Measurements from ENCODE around the gene LGI4.
"Not testable (repeated sequence)": the region's sequence is repeated elsewhere in the genome, so short reads cannot be mapped to it uniquely, and the experiment has no call there.

Gene LGI4

DNA sequence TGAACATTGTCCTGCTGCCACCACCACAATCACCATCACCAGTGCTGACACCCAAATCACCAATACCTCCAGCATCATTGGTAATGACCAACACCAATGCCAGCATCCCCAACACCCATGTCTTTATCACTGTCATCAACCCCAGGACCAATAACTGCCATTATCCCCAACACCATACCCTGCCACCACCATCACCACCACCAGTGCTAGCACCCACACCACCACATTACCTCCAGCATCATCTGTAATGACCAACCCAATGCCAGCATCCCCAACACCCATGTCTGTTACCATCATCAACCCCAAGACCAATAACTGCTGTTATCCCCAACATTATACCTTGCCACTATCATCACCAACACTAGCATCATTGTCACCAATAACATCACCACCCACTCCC is 2.6 kb downstream of the LGI4 start:
- Histone ChIP-seq H3K36me3 (ENCODE audit: control insufficient read depth in 2 of 2, insufficient read depth in 2 of 2, low read length in 2 of 2) (no peaks in the 10 kb centered on the region), H3K27ac (ENCODE audit: low read depth in 2 of 2, low read length in 2 of 2) (peak overlapping the region in 1 of 2 donors; percentile 100), H3K9ac (ENCODE audit: low read depth in 1 of 2, low read length in 2 of 2) (no peak overlapping the region), H3K27me3 (ENCODE audit: control insufficient read depth in 2 of 2, insufficient read depth in 2 of 2, low read length in 2 of 2) (no peaks in the 10 kb centered on the region), H3K4me1 (ENCODE audit: control insufficient read depth in 2 of 2, insufficient read depth in 2 of 2, low read length in 2 of 2) (peaks cover 42 to 54% of the 10 kb centered on the region in 2 donors), H3K9me3 (ENCODE audit: control insufficient read depth in 2 of 2, low read length in 2 of 2) (no peaks in the 10 kb centered on the region), H3K4me3 (ENCODE audit: low read length in 2 of 2) (no peak overlapping the region)

GRCh38 chr19:35130761-35131720 is 3.8 kb downstream of the LGI4 start:
- Histone ChIP-seq H3K27me3 (ENCODE audit: control insufficient read depth in 2 of 2, insufficient read depth in 2 of 2, low read length in 2 of 2) (no peaks in the 10 kb centered on the region), H3K4me1 (ENCODE audit: control insufficient read depth in 2 of 2, insufficient read depth in 2 of 2, low read length in 2 of 2) (peaks cover 37 to 56% of the 10 kb centered on the region in 2 donors), H3K9me3 (ENCODE audit: control insufficient read depth in 2 of 2, low read length in 2 of 2) (no peaks in the 10 kb centered on the region), H3K9ac (ENCODE audit: low read depth in 1 of 2, low read length in 2 of 2) (peak overlapping the region; percentile 56 to 71), H3K27ac (ENCODE audit: low read depth in 2 of 2, low read length in 2 of 2) (peak overlapping the region; percentile 87 to 100), H3K4me3 (ENCODE audit: low read length in 2 of 2) (peak overlapping the region; percentile 7 to 15), H3K36me3 (ENCODE audit: control insufficient read depth in 2 of 2, insufficient read depth in 2 of 2, low read length in 2 of 2) (no peaks in the 10 kb centered on the region)

DNA sequence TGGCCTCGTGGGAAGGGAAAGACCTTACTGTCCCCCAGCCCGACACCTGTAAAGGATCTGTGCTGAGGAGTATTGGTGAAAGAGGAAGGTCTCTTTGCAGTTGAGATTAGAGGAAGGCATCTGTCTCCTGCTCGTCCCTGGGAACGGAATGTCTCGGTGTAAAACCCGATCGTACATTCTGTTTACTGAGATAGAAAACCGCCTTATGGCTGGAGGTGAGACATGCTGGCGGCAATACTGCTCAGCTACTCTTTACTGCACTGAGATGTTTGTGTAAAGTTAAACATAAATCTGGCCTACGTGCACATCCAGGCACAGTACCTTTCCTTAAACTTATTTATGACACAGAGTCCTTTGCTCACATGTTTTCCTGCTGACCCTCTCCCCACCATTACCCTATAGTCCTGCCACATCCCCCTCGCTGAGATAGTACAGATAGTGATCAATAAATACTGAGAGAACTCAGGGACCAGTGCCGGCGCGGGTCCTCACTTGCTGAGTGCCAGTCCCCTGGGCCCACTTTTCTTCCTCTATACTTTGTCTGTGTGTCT is 5.1 kb downstream of the LGI4 start:
- Histone ChIP-seq H3K27ac (ENCODE audit: low read depth in 2 of 2, low read length in 2 of 2) (peak overlapping the region; percentile 87 to 100), H3K4me1 (ENCODE audit: control insufficient read depth in 2 of 2, insufficient read depth in 2 of 2, low read length in 2 of 2) (peaks cover 45 to 58% of the 10 kb centered on the region in 2 donors), H3K9ac (ENCODE audit: low read depth in 1 of 2, low read length in 2 of 2) (peak overlapping the region in 1 of 2 donors; percentile 71)
- not testable (repeated sequence) for H3K9me3 ChIP-seq (ENCODE audit: control insufficient read depth in 2 of 2, low read length in 2 of 2); H3K36me3 ChIP-seq (ENCODE audit: control insufficient read depth in 2 of 2, insufficient read depth in 2 of 2, low read length in 2 of 2); H3K4me3 ChIP-seq (ENCODE audit: low read length in 2 of 2); H3K27me3 ChIP-seq (ENCODE audit: control insufficient read depth in 2 of 2, insufficient read depth in 2 of 2, low read length in 2 of 2)

DNA sequence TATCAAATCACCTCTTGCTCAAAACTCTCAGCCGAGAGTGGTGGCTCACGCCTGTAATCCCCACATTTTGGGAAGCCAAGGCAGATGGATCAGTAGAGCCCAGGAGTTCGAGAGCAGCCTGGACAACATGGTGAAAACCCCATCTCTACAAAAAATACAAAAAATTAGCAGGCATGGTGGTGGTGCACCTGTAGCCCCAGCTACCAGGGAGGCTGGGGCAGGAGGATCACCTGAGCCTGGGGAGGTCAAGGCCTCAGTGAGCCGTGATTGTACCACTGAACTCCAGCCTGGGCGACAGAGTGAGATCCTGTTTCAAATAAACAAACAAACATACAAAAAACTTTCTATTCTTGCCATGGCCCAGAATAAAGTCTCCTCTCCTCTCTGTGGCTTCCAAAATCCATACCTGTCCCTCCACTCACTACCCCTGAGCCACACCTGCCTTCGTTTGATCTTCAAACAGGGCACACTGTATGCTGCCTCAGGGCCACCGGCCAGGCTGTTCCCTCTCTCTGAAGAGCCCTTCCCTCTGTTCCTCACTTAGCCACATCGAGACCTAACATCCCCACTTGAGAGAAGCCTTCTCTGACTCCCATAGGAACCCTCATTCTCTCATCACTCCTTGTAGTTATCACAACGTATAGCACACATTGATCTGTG is 6.3 kb downstream of the LGI4 start:
- Histone ChIP-seq H3K4me1 (ENCODE audit: control insufficient read depth in 2 of 2, insufficient read depth in 2 of 2, low read length in 2 of 2) (peaks cover 49 to 70% of the 10 kb centered on the region in 2 donors), H3K27me3 (ENCODE audit: control insufficient read depth in 2 of 2, insufficient read depth in 2 of 2, low read length in 2 of 2) (no peaks in the 10 kb centered on the region), H3K4me3 (ENCODE audit: low read length in 2 of 2) (no peak overlapping the region), H3K36me3 (ENCODE audit: control insufficient read depth in 2 of 2, insufficient read depth in 2 of 2, low read length in 2 of 2) (peaks cover 1 to 4% of the 10 kb centered on the region in 2 donors), H3K27ac (ENCODE audit: low read depth in 2 of 2, low read length in 2 of 2) (peak overlapping the region; percentile 77 to 100), H3K9me3 (ENCODE audit: control insufficient read depth in 2 of 2, low read length in 2 of 2) (no peaks in the 10 kb centered on the region), H3K9ac (ENCODE audit: low read depth in 1 of 2, low read length in 2 of 2) (peak overlapping the region; percentile 1 to 63)

- Histone ChIP-seq H3K9me3 (ENCODE audit: control insufficient read depth in 2 of 2, low read length in 2 of 2) (no peaks in the 10 kb centered on the region), H3K4me1 (ENCODE audit: control insufficient read depth in 2 of 2, insufficient read depth in 2 of 2, low read length in 2 of 2) (peaks cover 49 to 76% of the 10 kb centered on the region in 2 donors), H3K4me3 (ENCODE audit: low read length in 2 of 2) (no peak overlapping the region), H3K36me3 (ENCODE audit: control insufficient read depth in 2 of 2, insufficient read depth in 2 of 2, low read length in 2 of 2) (peaks cover 8 to 10% of the 10 kb centered on the region in 2 donors), H3K27ac (ENCODE audit: low read depth in 2 of 2, low read length in 2 of 2) (peak overlapping the region; percentile 77 to 100), H3K27me3 (ENCODE audit: control insufficient read depth in 2 of 2, insufficient read depth in 2 of 2, low read length in 2 of 2) (no peaks in the 10 kb centered on the region), H3K9ac (ENCODE audit: low read depth in 1 of 2, low read length in 2 of 2) (peak overlapping the region in 1 of 2 donors; percentile 63)
Measured at GRCh38 chr19:35127871-35128270, 7.0 kb downstream of the LGI4 start.

DNA sequence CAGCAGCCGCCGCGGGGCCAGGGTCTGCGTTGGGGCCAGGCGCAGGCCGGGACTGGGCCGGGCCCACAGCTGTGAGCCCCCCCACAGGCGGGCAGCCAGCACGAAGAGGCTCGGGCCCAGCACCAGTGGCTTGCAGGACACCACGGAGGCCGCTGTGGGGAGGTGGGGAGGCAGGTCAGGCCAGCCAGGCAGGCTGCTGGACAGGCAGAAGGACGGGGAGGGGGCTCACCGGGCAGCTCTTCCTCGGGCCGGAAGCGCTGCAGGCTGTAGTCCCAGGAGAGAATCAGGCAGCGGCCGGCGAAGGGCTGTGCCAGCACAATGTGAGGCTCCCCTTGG is 8.3 kb downstream of the LGI4 start:
- Histone ChIP-seq H3K4me1 (ENCODE audit: control insufficient read depth in 2 of 2, insufficient read depth in 2 of 2, low read length in 2 of 2) (peaks cover 57 to 86% of the 10 kb centered on the region in 2 donors), H3K36me3 (ENCODE audit: control insufficient read depth in 2 of 2, insufficient read depth in 2 of 2, low read length in 2 of 2) (peaks cover 17 to 20% of the 10 kb centered on the region in 2 donors), H3K27me3 (ENCODE audit: control insufficient read depth in 2 of 2, insufficient read depth in 2 of 2, low read length in 2 of 2) (no peaks in the 10 kb centered on the region), H3K9me3 (ENCODE audit: control insufficient read depth in 2 of 2, low read length in 2 of 2) (no peaks in the 10 kb centered on the region), H3K27ac (ENCODE audit: low read depth in 2 of 2, low read length in 2 of 2) (peak overlapping the region; percentile 79 to 100), H3K4me3 (ENCODE audit: low read length in 2 of 2) (no peak overlapping the region), H3K9ac (ENCODE audit: low read depth in 1 of 2, low read length in 2 of 2) (peak overlapping the region in 1 of 2 donors; percentile 68)

- Histone ChIP-seq H3K9ac (ENCODE audit: low read depth in 1 of 2, low read length in 2 of 2) (peak overlapping the region; percentile 47 to 68), H3K36me3 (ENCODE audit: control insufficient read depth in 2 of 2, insufficient read depth in 2 of 2, low read length in 2 of 2) (peaks cover 23 to 27% of the 10 kb centered on the region in 2 donors), H3K9me3 (ENCODE audit: control insufficient read depth in 2 of 2, low read length in 2 of 2) (no peaks in the 10 kb centered on the region), H3K27ac (ENCODE audit: low read depth in 2 of 2, low read length in 2 of 2) (peak overlapping the region; percentile 79 to 100), H3K27me3 (ENCODE audit: control insufficient read depth in 2 of 2, insufficient read depth in 2 of 2, low read length in 2 of 2) (no peaks in the 10 kb centered on the region), H3K4me1 (ENCODE audit: control insufficient read depth in 2 of 2, insufficient read depth in 2 of 2, low read length in 2 of 2) (peaks cover 57 to 86% of the 10 kb centered on the region in 2 donors), H3K4me3 (ENCODE audit: low read length in 2 of 2) (peak overlapping the region in 1 of 2 donors; percentile 29)
Measured at GRCh38 chr19:35125749-35126623, 8.9 kb downstream of the LGI4 start.

DNA sequence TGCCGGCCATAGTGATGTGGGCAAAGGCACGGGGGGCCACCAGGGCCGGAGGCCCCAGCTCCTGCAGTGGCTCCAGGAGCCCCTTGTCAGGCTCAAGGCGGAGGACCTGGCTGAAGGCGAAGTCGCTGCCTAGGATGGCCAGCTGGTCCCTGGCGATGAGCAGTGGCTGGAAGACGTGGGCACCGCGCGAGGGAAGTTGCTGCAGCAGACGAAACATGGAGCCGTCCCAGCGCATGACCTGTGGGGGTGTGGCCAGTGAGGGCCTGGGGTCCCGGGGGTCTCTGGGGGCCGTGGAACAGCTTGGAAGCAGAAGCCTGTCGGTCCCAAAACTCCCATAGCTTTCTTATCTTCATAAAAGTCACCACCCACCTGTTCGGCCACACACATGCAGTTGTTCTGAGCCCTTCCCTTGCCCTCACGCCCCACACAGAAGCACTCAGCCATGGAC is 9.6 kb downstream of the LGI4 start:
- Histone ChIP-seq H3K27me3 (ENCODE audit: control insufficient read depth in 2 of 2, insufficient read depth in 2 of 2, low read length in 2 of 2) (no peaks in the 10 kb centered on the region), H3K4me1 (ENCODE audit: control insufficient read depth in 2 of 2, insufficient read depth in 2 of 2, low read length in 2 of 2) (peaks cover 58 to 86% of the 10 kb centered on the region in 2 donors), H3K27ac (ENCODE audit: low read depth in 2 of 2, low read length in 2 of 2) (peak overlapping the region; percentile 79 to 100), H3K4me3 (ENCODE audit: low read length in 2 of 2) (no peak overlapping the region), H3K9me3 (ENCODE audit: control insufficient read depth in 2 of 2, low read length in 2 of 2) (no peaks in the 10 kb centered on the region), H3K36me3 (ENCODE audit: control insufficient read depth in 2 of 2, insufficient read depth in 2 of 2, low read length in 2 of 2) (peaks cover 26 to 32% of the 10 kb centered on the region in 2 donors), H3K9ac (ENCODE audit: low read depth in 1 of 2, low read length in 2 of 2) (peak overlapping the region; percentile 47 to 68)

Measured in mucosa of rectum (tissue), 2 donors.